ENCODE measurements around the gene EFCAB14. TPM values are rescaled to one million over a fixed set of nuclear protein-coding genes. Genes with fewer than 3 reads are reported as not detected.

Gene EFCAB14
- total and polyA plus RNA-seq, 2 of the 8 experiments (the other 6 are each of a cell fraction or from before 2014, with no cell fraction given) = 19.4 to 40.4 TPM

DNA sequence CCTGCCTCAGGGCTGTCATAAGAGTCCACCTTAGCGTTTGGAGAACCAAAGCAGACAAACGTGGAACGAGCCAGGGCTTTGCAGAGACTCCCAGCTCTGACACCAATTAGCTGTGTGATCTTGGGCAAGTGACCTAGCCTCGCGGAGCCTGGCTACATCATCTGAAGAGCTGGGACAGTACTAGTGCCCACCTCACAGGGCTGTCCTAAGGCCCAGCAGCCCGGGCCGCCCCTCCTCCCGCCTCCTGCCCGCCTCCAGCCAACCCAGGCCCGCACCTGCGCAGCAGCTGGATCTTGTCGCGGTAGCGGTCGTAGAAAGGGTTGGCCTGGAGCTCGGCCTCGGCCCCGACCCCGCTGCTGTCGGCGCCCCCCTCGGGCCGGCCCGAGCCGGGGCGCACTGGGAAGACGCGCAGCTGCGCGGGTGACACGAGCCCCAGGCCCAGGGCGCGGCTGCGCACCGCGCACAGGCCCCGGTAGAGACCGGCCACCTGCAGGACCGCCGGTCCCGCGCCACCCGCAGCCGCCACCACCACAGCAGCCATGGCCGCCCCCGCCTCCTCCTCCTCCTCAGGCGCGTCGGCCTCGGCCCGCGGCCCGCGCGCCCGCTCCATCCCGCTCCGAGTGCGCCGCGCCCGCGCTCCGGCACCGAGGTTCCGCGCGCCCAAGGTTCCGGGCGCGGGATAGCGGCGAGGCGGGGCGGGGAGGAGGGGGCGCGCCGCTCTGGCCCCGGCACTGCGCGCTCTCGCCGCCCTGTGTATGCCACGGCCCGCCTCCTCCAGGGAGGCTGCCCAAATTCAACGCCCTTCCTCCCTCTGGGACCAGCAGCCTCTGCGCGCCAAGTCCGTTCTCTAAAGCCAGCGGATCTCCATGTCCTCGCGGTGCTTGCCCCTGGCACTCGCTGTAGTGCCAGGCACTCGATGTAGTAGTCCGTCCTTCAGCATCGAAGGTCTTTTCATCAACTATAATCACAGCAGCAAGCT is 50.8 kb downstream of the EFCAB14 start, which contains the start of gene ATPAF1 (continued):
- TF ChIP-seq RFX5 (IDR thresholded peaks at IDR 0.05; ENCODE audit: borderline replicate concordance, low read depth, low read length) = no peak
- TF ChIP-seq ASH2L (IDR thresholded peaks at IDR 0.05; ENCODE audit: low read length) = peak; percentile 62
- TF ChIP-seq FOSL1 (IDR thresholded peaks at IDR 0.05; ENCODE audit: insufficient read depth, low read depth, low read length) = 0 out of 2 replicates have a peak, but pooled peaks have one; percentile 45
- TF ChIP-seq TBP (IDR thresholded peaks at IDR 0.05; ENCODE audit: low read depth, low read length) = peak; percentile 54
- TF ChIP-seq, protein P1, sequence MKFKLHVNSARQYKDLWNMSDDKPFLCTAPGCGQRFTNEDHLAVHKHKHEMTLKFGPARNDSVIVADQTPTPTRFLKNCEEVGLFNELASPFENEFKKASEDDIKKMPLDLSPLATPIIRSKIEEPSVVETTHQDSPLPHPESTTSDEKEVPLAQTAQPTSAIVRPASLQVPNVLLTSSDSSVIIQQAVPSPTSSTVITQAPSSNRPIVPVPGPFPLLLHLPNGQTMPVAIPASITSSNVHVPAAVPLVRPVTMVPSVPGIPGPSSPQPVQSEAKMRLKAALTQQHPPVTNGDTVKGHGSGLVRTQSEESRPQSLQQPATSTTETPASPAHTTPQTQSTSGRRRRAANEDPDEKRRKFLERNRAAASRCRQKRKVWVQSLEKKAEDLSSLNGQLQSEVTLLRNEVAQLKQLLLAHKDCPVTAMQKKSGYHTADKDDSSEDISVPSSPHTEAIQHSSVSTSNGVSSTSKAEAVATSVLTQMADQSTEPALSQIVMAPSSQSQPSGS (IDR thresholded peaks at IDR 0.05; ENCODE audit: low read length) = no peak
- TF ChIP-seq RAD21 (IDR thresholded peaks at IDR 0.05 in 1 of 2, conservative IDR thresholded peaks at IDR 0.05 in 1 of 2; ENCODE audit: low read depth in 2 of 2, low read length in 2 of 2) = peak in 1 of 2 experiments; percentile 23; a peak in 1 of 4 replicates
- 0 out of 4 replicates have a peak, but pooled peaks have one; percentile 20 to 23 for TF ChIP-seq HDAC2 (IDR thresholded peaks at IDR 0.05; ENCODE audit: borderline replicate concordance in 1 of 2, low read depth in 2 of 2, low read length in 2 of 2)
- peak; percentile 60; the same call in 1 of the 2 replicates for TF ChIP-seq E2F6 (IDR thresholded peaks at IDR 0.05)
- peak; percentile 51 for TF ChIP-seq TAF7 (optimal IDR thresholded peaks at IDR 0.05; ENCODE audit: borderline replicate concordance, low read depth, low read length)
- TF ChIP-seq CHD2 (IDR thresholded peaks at IDR 0.05; ENCODE audit: low read length) = peak; percentile 81; the same call in 1 of the 2 replicates
- peak in 1 of 2 experiments; percentile 48; a peak in 1 of 3 replicates for TF ChIP-seq EP300 (IDR thresholded peaks at IDR 0.05; ENCODE audit: borderline replicate concordance in 1 of 2, low read depth in 2 of 2, low read length in 2 of 2)
- TF ChIP-seq PHF8 (conservative IDR thresholded peaks at IDR 0.05; ENCODE audit: low read depth, low read length) = peak; percentile 97
- peak; percentile 84; the same call in 1 of the 2 replicates for TF ChIP-seq YY1 (IDR thresholded peaks at IDR 0.05; ENCODE audit: low read depth, low read length)
- TF ChIP-seq BACH1 (IDR thresholded peaks at IDR 0.05; ENCODE audit: low read length) = no peak
- TF ChIP-seq POLR2AphosphoS5 (IDR thresholded peaks at IDR 0.05; ENCODE audit: low read depth, low read length) = peak; percentile 86
- TF ChIP-seq SIRT6 (IDR thresholded peaks at IDR 0.05; ENCODE audit: low read length) = no peak
- TF ChIP-seq GTF2F1 (IDR thresholded peaks at IDR 0.05; ENCODE audit: borderline replicate concordance, low read depth, low read length) = no peak
- peak; percentile 63 to 92 for TF ChIP-seq POLR2A (IDR thresholded peaks at IDR 0.05; ENCODE audit: control extremely low read depth in 1 of 2, low read depth in 2 of 2, low read length in 2 of 2)
